ENCODE data around the gene INHBE.

- TF ChIP-seq, protein P1, sequence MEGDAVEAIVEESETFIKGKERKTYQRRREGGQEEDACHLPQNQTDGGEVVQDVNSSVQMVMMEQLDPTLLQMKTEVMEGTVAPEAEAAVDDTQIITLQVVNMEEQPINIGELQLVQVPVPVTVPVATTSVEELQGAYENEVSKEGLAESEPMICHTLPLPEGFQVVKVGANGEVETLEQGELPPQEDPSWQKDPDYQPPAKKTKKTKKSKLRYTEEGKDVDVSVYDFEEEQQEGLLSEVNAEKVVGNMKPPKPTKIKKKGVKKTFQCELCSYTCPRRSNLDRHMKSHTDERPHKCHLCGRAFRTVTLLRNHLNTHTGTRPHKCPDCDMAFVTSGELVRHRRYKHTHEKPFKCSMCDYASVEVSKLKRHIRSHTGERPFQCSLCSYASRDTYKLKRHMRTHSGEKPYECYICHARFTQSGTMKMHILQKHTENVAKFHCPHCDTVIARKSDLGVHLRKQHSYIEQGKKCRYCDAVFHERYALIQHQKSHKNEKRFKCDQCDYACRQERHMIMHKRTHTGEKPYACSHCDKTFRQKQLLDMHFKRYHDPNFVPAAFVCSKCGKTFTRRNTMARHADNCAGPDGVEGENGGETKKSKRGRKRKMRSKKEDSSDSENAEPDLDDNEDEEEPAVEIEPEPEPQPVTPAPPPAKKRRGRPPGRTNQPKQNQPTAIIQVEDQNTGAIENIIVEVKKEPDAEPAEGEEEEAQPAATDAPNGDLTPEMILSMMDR (IDR thresholded peaks at IDR 0.05) = no peak
- TF ChIP-seq SIN3A (IDR thresholded peaks at IDR 0.05; ENCODE audit: borderline replicate concordance, insufficient read depth, low read depth, low read length) = no peak
- no peak for TF ChIP-seq TCF7L2 (IDR thresholded peaks at IDR 0.05; ENCODE audit: low read depth, low read length)
- no peak for TF ChIP-seq POLR2AphosphoS5 (IDR thresholded peaks at IDR 0.05; ENCODE audit: low read depth, low read length)
These were observed 16.7 kb upstream of the INHBE start for GRCh38 chr12:57438400-57438799.

All from Panc1 (cell line).